Keratinocyte (primary cell): Measurements from ENCODE around the gene ZDHHC18.

Experiments used
- CTCF ChIP-seq, 3 experiments: IDR thresholded peaks in 1 of 3; conservative IDR thresholded peaks in 1 of 3; optimal IDR thresholded peaks in 1 of 3; 2 replicates in 2 of 3; 3 replicates in 1 of 3; pipeline versions ENCODE3 to v1.5.1; 2011; ENCODE audit warnings: low read length in 3 of 3, mild to moderate bottlenecking in 3 of 3, moderate library complexity in 2 of 3, control low read depth in 1 of 3, inconsistent platforms in 1 of 3; ENCODE audit not compliant: insufficient read depth in 2 of 3; ENCODE audit errors: extremely low read depth in 1 of 3
- EZH2 ChIP-seq: IDR thresholded peaks from one replicate; pipeline ENCODE4 v1.6.1; 2012; ENCODE audit warnings: inconsistent platforms, mild to moderate bottlenecking, low read length, moderate library complexity

- TF ChIP-seq CTCF (optimal IDR thresholded peaks at IDR 0.05 in 1 of 3, IDR thresholded peaks at IDR 0.05 in 1 of 3, conservative IDR thresholded peaks at IDR 0.05 in 1 of 3; ENCODE audit: extremely low read depth in 1 of 3, insufficient read depth in 2 of 3, low read length in 3 of 3) (no peak), EZH2 (no peak)
Observed at GRCh38 chr1:26839779-26840178, 13.3 kb downstream of the ZDHHC18 start.
